Testis (tissue), 3 donors: ENCODE results near the gene FAM184A. TPM values are rescaled to one million over a fixed set of nuclear protein-coding genes. Genes with fewer than 3 reads are reported as not detected.

Experiments used
- DNase-seq: peaks from one replicate; pipeline ENCODE4 v3.0.0-alpha.2; 2019
- H3K27ac ChIP-seq, 2 donors: fragments of 200-600 bp; sonication (generic); one replicate each; pipeline ENCODE4 v1.5.1; 2019
- H3K27me3 ChIP-seq: fragments of 200-600 bp; sonication (generic); one replicate; pipeline ENCODE4 v1.5.1; 2019
- H3K36me3 ChIP-seq: fragments of 200-600 bp; sonication (generic); one replicate; pipeline ENCODE4 v1.5.1; 2017; ENCODE audit warnings: low read depth; ENCODE audit errors: missing control alignments
- H3K4me1 ChIP-seq: fragments of 200-600 bp; sonication (generic); one replicate; pipeline ENCODE4 v1.5.1; 2019
- H3K4me3 ChIP-seq, 2 donors: fragments of 200-600 bp; sonication (generic); one replicate each; pipeline ENCODE4 v1.5.1; 2017 to 2019
- H3K9me3 ChIP-seq: fragments of 200-600 bp; sonication (generic); one replicate; pipeline ENCODE4 v1.5.1; 2017
- POLR2A ChIP-seq: fragments of 450-650 bp; IDR thresholded peaks from one replicate; pipeline ENCODE4 v1.6.1; 2017; ENCODE audit warnings: antibody characterized with exemption, mild to moderate bottlenecking, moderate library complexity
- WGBS, 2 donors: methylation state at CpG; one replicate each; pipeline ENCODE4 v1.1.5; 2018; 5-methylcytosine and 5-hydroxymethylcytosine counted together
- intact Hi-C: fragments of 100-400 bp; cut with DNase I; formaldehyde crosslinking; loops from one replicate; pipeline ENCODE4 v1.15.1; 2023; ENCODE audit warnings: low total_unique reads
- polyA plus RNA-seq: library from polyadenylated mRNA; stranded (reverse); fragments of 350-450 nt; fragmentation: Illumina TruSeq; extraction: RNeasy Lipid Tissue Mini Kit (QIAGEN cat#74804); gene quantifications from one replicate; pipeline ENCODE4 v1.2.3, GENCODE V29; 2014; ENCODE audit warnings: low read depth, low replicate concordance; ENCODE audit not compliant: insufficient read depth
- total RNA-seq, 2 donors: library from RNA; depleted of rRNA; stranded (reverse); fragments of >200 nt; gene quantifications; one replicate each; pipeline ENCODE4 v1.2.3, GENCODE V29; 2016
- TF ChIP-seq, protein P1 (sequence below), 3 experiments: fragments of 450-650 bp in 2 of 3; fragments of 200-600 bp in 1 of 3; sonication (generic) in 1 of 3; IDR thresholded peaks; one replicate each; pipeline ENCODE4 v1.5.1; 2016 to 2019; ENCODE audit warnings: antibody characterized with exemption in 3 of 3, mild to moderate bottlenecking in 2 of 3, moderate library complexity in 1 of 3

FAM184A gene
- total and polyA plus RNA-seq, 3 donors from 2014 or later: 24.0 to 36.3 (median 24.3) TPM

GRCh38 chr6:118931436-118931835, 147.0 kb downstream of the FAM184A start:
- TF ChIP-seq, protein P1, sequence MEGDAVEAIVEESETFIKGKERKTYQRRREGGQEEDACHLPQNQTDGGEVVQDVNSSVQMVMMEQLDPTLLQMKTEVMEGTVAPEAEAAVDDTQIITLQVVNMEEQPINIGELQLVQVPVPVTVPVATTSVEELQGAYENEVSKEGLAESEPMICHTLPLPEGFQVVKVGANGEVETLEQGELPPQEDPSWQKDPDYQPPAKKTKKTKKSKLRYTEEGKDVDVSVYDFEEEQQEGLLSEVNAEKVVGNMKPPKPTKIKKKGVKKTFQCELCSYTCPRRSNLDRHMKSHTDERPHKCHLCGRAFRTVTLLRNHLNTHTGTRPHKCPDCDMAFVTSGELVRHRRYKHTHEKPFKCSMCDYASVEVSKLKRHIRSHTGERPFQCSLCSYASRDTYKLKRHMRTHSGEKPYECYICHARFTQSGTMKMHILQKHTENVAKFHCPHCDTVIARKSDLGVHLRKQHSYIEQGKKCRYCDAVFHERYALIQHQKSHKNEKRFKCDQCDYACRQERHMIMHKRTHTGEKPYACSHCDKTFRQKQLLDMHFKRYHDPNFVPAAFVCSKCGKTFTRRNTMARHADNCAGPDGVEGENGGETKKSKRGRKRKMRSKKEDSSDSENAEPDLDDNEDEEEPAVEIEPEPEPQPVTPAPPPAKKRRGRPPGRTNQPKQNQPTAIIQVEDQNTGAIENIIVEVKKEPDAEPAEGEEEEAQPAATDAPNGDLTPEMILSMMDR (IDR thresholded peaks at IDR 0.05): no peak
- no peak for TF ChIP-seq POLR2A
- DNase-seq: no peak
- H3K27ac ChIP-seq: no peak overlapping the region
- H3K27me3 ChIP-seq: no peaks in the 10 kb centered on the region
- intact Hi-C loops: no loop called here
- H3K4me3 ChIP-seq: no peak overlapping the region
- H3K4me1 ChIP-seq: no peaks in the 10 kb centered on the region
- WGBS, 2 donors: 94% methylated on average over 5 of the region's 5 CpGs
- no peaks in the 10 kb centered on the region for H3K9me3 ChIP-seq
- no peaks in the 10 kb centered on the region for H3K36me3 ChIP-seq

DNA sequence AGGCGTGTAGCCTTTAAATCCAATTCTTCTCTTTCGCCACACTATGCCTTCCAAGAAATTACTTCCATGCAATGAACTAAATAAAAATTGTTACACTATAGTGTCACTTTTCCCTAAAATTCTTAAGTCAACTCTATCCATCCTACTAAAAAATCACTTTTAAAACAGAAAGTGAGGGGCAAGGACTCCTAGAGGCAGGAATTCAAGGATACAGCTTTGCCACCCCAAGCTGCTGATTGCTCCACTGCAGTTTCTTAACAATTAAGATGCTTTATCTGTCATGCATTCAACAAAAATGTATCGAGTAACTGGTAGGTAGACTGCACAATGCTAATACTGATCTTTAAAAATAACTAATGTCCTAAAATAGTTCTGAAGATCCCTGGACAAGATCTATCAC, 147.8 kb downstream of the FAM184A start:
- no peaks in the 10 kb centered on the region for H3K4me1 ChIP-seq
- no peak overlapping the region for H3K27ac ChIP-seq
- TF ChIP-seq, protein P1 (IDR thresholded peaks at IDR 0.05): no peak
- no peak for TF ChIP-seq POLR2A
- H3K9me3 ChIP-seq: no peaks in the 10 kb centered on the region
- intact Hi-C loops: no loop called here
- H3K36me3 ChIP-seq: no peaks in the 10 kb centered on the region
- DNase-seq: no peak
- no peak overlapping the region for H3K4me3 ChIP-seq
- 93 to 100% methylated on average over 3 of the region's 3 CpGs for WGBS, 2 donors
- H3K27me3 ChIP-seq: no peaks in the 10 kb centered on the region

GRCh38 chr6:118923035-118923434, 155.4 kb downstream of the FAM184A start:
- WGBS, 2 donors: 81 to 87% methylated on average over 3 of the region's 3 CpGs
- intact Hi-C loops: no loop called here

GRCh38 chr6:118921084-118921483, 157.4 kb downstream of the FAM184A start:
- DNase-seq: no peak
- WGBS, 2 donors: 91 to 100% methylated on average over 1 of the region's 1 CpG

More at GRCh38 chr6:118923035-118923434, 155.4 kb downstream of the FAM184A start:
- Histone ChIP-seq H3K27ac (no peak overlapping the region), H3K27me3 (no peaks in the 10 kb centered on the region), H3K4me3 (no peak overlapping the region), H3K36me3 (no peaks in the 10 kb centered on the region), H3K4me1 (no peaks in the 10 kb centered on the region), H3K9me3 (no peaks in the 10 kb centered on the region)
- TF ChIP-seq, protein P1 (IDR thresholded peaks at IDR 0.05): no peak
- no peak for TF ChIP-seq POLR2A
- no peak for DNase-seq

GRCh38 chr6:118918329-118918725, 160.1 kb downstream of the FAM184A start:
- no peak overlapping the region for H3K27ac ChIP-seq
- no peak overlapping the region for H3K4me3 ChIP-seq
- no peaks in the 10 kb centered on the region for H3K9me3 ChIP-seq
- intact Hi-C loops: no loop called here
- H3K4me1 ChIP-seq: no peaks in the 10 kb centered on the region
- 98 to 100% methylated on average over 2 of the region's 2 CpGs for WGBS, 2 donors
- no peaks in the 10 kb centered on the region for H3K36me3 ChIP-seq
- DNase-seq: no peak
- TF ChIP-seq POLR2A: no peak
- TF ChIP-seq, protein P1 (IDR thresholded peaks at IDR 0.05): no peak
- H3K27me3 ChIP-seq: no peaks in the 10 kb centered on the region

More at GRCh38 chr6:118921084-118921483, 157.4 kb downstream of the FAM184A start:
- no peak overlapping the region for H3K27ac ChIP-seq
- intact Hi-C loops: no loop called here
- TF ChIP-seq, protein P1 (IDR thresholded peaks at IDR 0.05): no peak
- no peak for TF ChIP-seq POLR2A
- H3K36me3 ChIP-seq: no peaks in the 10 kb centered on the region
- H3K4me1 ChIP-seq: no peaks in the 10 kb centered on the region
- no peaks in the 10 kb centered on the region for H3K27me3 ChIP-seq
- no peak overlapping the region for H3K4me3 ChIP-seq
- H3K9me3 ChIP-seq: no peaks in the 10 kb centered on the region
